Naive thymus-derived CD8-positive, alpha-beta T cell (primary cell): ENCODE data around the gene ATG101. TPM values are rescaled to one million over a fixed set of nuclear protein-coding genes. Genes with fewer than 3 reads are reported as not detected.

Experiments used
- ATAC-seq, 2 donors: fragments of 150-1000 bp; cut with Tn5 transposase in 1 of 2; sonication (Bioruptor Pico), chemical (Tn5 transposase) in 1 of 2; 1 replicate in 1 of 2; 2 replicates in 1 of 2; pipeline ENCODE4 v1.10.0; 2021; ENCODE audit warnings: mild to moderate bottlenecking in 2 of 2, moderate library complexity in 2 of 2
- POLR2A ChIA-PET: fragments of 350-600 bp; sonication (Branson Sonifier 250); formaldehyde crosslinking; loops from one replicate; lab custom pipeline; 2021; ENCODE audit warnings: antibody characterized with exemption; lab: Charles Lee
- DNase-seq, 10 donors: peaks; one replicate each; pipeline versions ENCODE4 v3.0.0 to v3.0.0-alpha.2; 2020 to 2022
- H3K27ac Mint-ChIP-seq, 10 donors: one replicate each; pipeline ENCODE4 v1.8.0; 2020 to 2022; ENCODE audit warnings: mild to moderate bottlenecking in 10 of 10, mixed read lengths in 10 of 10, moderate library complexity in 4 of 10, inconsistent platforms in 1 of 10
- H3K27me3 Mint-ChIP-seq, 5 donors: one replicate each; pipeline ENCODE4 v1.8.0; 2021 to 2022; ENCODE audit warnings: mixed read lengths in 5 of 5
- H3K36me3 Mint-ChIP-seq, 3 donors: one replicate each; pipeline ENCODE4 v1.8.0; 2020 to 2022; ENCODE audit warnings: mixed read lengths in 3 of 3, mild to moderate bottlenecking in 2 of 3, inconsistent platforms in 1 of 3
- H3K4me1 Mint-ChIP-seq, 4 donors: one replicate each; pipeline ENCODE4 v1.8.0; 2021 to 2022; ENCODE audit warnings: mixed read lengths in 4 of 4
- H3K4me3 Mint-ChIP-seq, 10 donors: one replicate each; pipeline ENCODE4 v1.8.0; 2020 to 2022; ENCODE audit warnings: mild to moderate bottlenecking in 10 of 10, mixed read lengths in 10 of 10, moderate library complexity in 6 of 10, inconsistent platforms in 1 of 10
- H3K9me3 Mint-ChIP-seq, 9 donors: one replicate each; pipeline ENCODE4 v1.8.0; 2020 to 2022; ENCODE audit warnings: mixed read lengths in 9 of 9, mild to moderate bottlenecking in 3 of 9, inconsistent platforms in 1 of 9, moderate library complexity in 1 of 9
- polyA plus RNA-seq, 3 donors: library from polyadenylated mRNA; unstranded; fragments of 300-500 nt; fragmentation: Illumina TruSeq; gene quantifications; one replicate each; pipeline ENCODE4 v1.2.3, GENCODE V29; 2021
- total RNA-seq, 8 experiments: library from RNA in 2 of 8; stranded (reverse) in 2 of 8; gene quantifications; one replicate each; pipeline ENCODE4 v1.2.3 and lab custom pipeline; 2021 to 2026

The ATG101 gene
- total and polyA plus RNA-seq, 5 experiments from 2014 or later, result 17.6 to 28.8 (median 19.4) TPM

- POLR2A ChIA-PET, result no interaction called here
- H3K27me3 Mint-ChIP-seq, result no peaks in the 10 kb centered on the region
- peak overlapping the region in 1 of 10 donors; percentile 31 for H3K27ac Mint-ChIP-seq
- H3K4me1 Mint-ChIP-seq, result peaks cover 26 to 41% (median 35%) of the 10 kb centered on the region in 4 donors
- H3K4me3 Mint-ChIP-seq, result no peak overlapping the region
- H3K9me3 Mint-ChIP-seq, result no peaks in the 10 kb centered on the region
- ATAC-seq (no peak), DNase-seq (peak in 1 of 10 donors; percentile 58)
- peaks cover 0 to 64% (median 13%) of the 10 kb centered on the region in 3 donors for H3K36me3 Mint-ChIP-seq
Measured at GRCh38 chr12:52076811-52077210, 7.0 kb downstream of the ATG101 start.

GRCh38 chr12:52078276-52078675 is 8.5 kb downstream of the ATG101 start:
- POLR2A ChIA-PET, result no interaction called here
- no peak overlapping the region for H3K4me3 Mint-ChIP-seq
- peaks cover 0 to under 1% (median 0%) of the 10 kb centered on the region in 5 donors for H3K27me3 Mint-ChIP-seq
- peaks cover 17 to 39% (median 30%) of the 10 kb centered on the region in 4 donors for H3K4me1 Mint-ChIP-seq
- no peak for DNase-seq
- peak overlapping the region in 1 of 10 donors; percentile 80 for H3K27ac Mint-ChIP-seq
- H3K9me3 Mint-ChIP-seq, result no peaks in the 10 kb centered on the region
- ATAC-seq, result no peak
- H3K36me3 Mint-ChIP-seq, result peaks cover 0 to 54% (median 13%) of the 10 kb centered on the region in 3 donors

- peaks cover 0 to 6% (median 0%) of the 10 kb centered on the region in 5 donors for H3K27me3 Mint-ChIP-seq
- ATAC-seq, result no peak
- no peaks in the 10 kb centered on the region for H3K9me3 Mint-ChIP-seq
- peaks cover 13 to 29% (median 21%) of the 10 kb centered on the region in 4 donors for H3K4me1 Mint-ChIP-seq
- peak within 1 kb of the TSS in 2 of 10 donors; percentile 32 to 80 for H3K27ac Mint-ChIP-seq
- peak within 1 kb of the TSS in 1 of 10 donors; percentile 11 for H3K4me3 Mint-ChIP-seq
- POLR2A ChIA-PET, result no interaction called here
- DNase-seq, result peak in 1 of 10 donors; percentile 53
- peaks cover 0 to 38% (median 5%) of the 10 kb centered on the region in 3 donors for H3K36me3 Mint-ChIP-seq
Measured at GRCh38 chr12:52079576-52080402, 10.0 kb downstream of the ATG101 start, which contains the start of gene SMIM41. TSS of gene SMIM41 (plus strand) at chr12:52079704. CDS start at chr12:52079780, 76 bp downstream.

- ATAC-seq, result no peak
- POLR2A ChIA-PET, result interaction anchor here (0.9 to 3.2 kb wide), 4 partner anchors 48 to 58 kb away, joined by 3 to 29 read pairs (median 4); no protein-coding TSS in a partner anchor
- Mint-ChIP-seq H3K4me1 (peaks cover 13 to 25% (median 18%) of the 10 kb centered on the region in 4 donors), H3K27ac (peak overlapping the region in 1 of 10 donors; percentile 15), H3K36me3 (peaks cover 0 to 30% (median 5%) of the 10 kb centered on the region in 3 donors), H3K27me3 (peaks cover 0 to 6% (median 0%) of the 10 kb centered on the region in 5 donors), H3K9me3 (no peaks in the 10 kb centered on the region), H3K4me3 (no peak overlapping the region)
- DNase-seq, result peak in 1 of 10 donors; percentile 59
Measured at GRCh38 chr12:52080403-52081251, 10.8 kb downstream of the ATG101 start.

GRCh38 chr12:52081263-52081733 is 11.5 kb downstream of the ATG101 start:
- H3K36me3 Mint-ChIP-seq, result peaks cover 0 to 23% (median 5%) of the 10 kb centered on the region in 3 donors
- peak overlapping the region in 2 of 10 donors; percentile 8 to 40 for H3K27ac Mint-ChIP-seq
- H3K4me3 Mint-ChIP-seq, result peak overlapping the region in 3 of 10 donors; percentile 4 to 57 (median 9)
- ATAC-seq (peak; percentile 56 to 67), DNase-seq (peak in 6 of 10 donors; percentile 17 to 67 (median 31))
- no peaks in the 10 kb centered on the region for H3K9me3 Mint-ChIP-seq
- H3K4me1 Mint-ChIP-seq, result peaks cover 13 to 25% (median 18%) of the 10 kb centered on the region in 4 donors
- H3K27me3 Mint-ChIP-seq, result peaks cover 0 to 6% (median 0%) of the 10 kb centered on the region in 5 donors
- POLR2A ChIA-PET, result interaction anchor here (0.9 to 3.2 kb wide), 6 partner anchors 49 to 61 kb away, joined by 3 to 29 read pairs (median 4); no protein-coding TSS in a partner anchor

GRCh38 chr12:52082026-52082668 is 12.4 kb downstream of the ATG101 start:
- no peak overlapping the region for H3K4me3 Mint-ChIP-seq
- peaks cover 0 to 6% (median 2%) of the 10 kb centered on the region in 5 donors for H3K27me3 Mint-ChIP-seq
- DNase-seq (peak in 1 of 10 donors; percentile 45), ATAC-seq (no peak)
- POLR2A ChIA-PET, result interaction anchor here (1.1 to 3.2 kb wide), 5 partner anchors 12 to 62 kb away, joined by 3 to 29 read pairs (median 3); partner anchors contain the start of gene ATG101
- no peaks in the 10 kb centered on the region for H3K9me3 Mint-ChIP-seq
- peaks cover 0 to 15% (median 3%) of the 10 kb centered on the region in 3 donors for H3K36me3 Mint-ChIP-seq
- peak overlapping the region in 2 of 10 donors; percentile 67 to 80 for H3K27ac Mint-ChIP-seq
- H3K4me1 Mint-ChIP-seq, result peaks cover 13 to 25% (median 18%) of the 10 kb centered on the region in 4 donors

GRCh38 chr12:52082669-52082987 is 12.8 kb downstream of the ATG101 start:
- Mint-ChIP-seq H3K9me3 (no peaks in the 10 kb centered on the region), H3K36me3 (peaks cover 0 to 10% (median 3%) of the 10 kb centered on the region in 3 donors), H3K4me1 (peaks cover 13 to 25% (median 17%) of the 10 kb centered on the region in 4 donors), H3K27ac (no peak overlapping the region), H3K4me3 (no peak overlapping the region), H3K27me3 (peaks cover 0 to 7% (median 5%) of the 10 kb centered on the region in 5 donors)
- POLR2A ChIA-PET, result interaction anchor here (1.1 to 3.2 kb wide), 5 partner anchors 13 to 63 kb away, joined by 3 to 29 read pairs (median 3); partner anchors contain the start of gene ATG101
- no peak for ATAC-seq
- DNase-seq, result peak in 1 of 10 donors; percentile 23

- peaks cover 3 to 11% (median 8%) of the 10 kb centered on the region in 5 donors for H3K27me3 Mint-ChIP-seq
- H3K9me3 Mint-ChIP-seq, result no peaks in the 10 kb centered on the region
- H3K4me3 Mint-ChIP-seq, result peak overlapping the region in 2 of 10 donors; percentile 19 to 71
- POLR2A ChIA-PET, result interaction anchor here (1.1 to 3.2 kb wide), 4 partner anchors 13 to 60 kb away, joined by 3 to 29 read pairs (median 4); partner anchors contain the start of gene ATG101
- peaks cover 0 to 5% (median 0%) of the 10 kb centered on the region in 3 donors for H3K36me3 Mint-ChIP-seq
- peak; percentile 55 to 82 (median 72) for DNase-seq
- H3K27ac Mint-ChIP-seq, result peak overlapping the region in 7 of 10 donors; percentile 10 to 81 (median 55)
- H3K4me1 Mint-ChIP-seq, result peaks cover 10 to 27% (median 15%) of the 10 kb centered on the region in 4 donors
- ATAC-seq, result peak; percentile 84 to 90
Measured at GRCh38 chr12:52082988-52083637, 13.3 kb downstream of the ATG101 start.

- POLR2A ChIA-PET, result interaction anchor here (3.2 kb wide), 1 partner anchor 58 kb away, joined by 29 read pairs; no protein-coding TSS in a partner anchor
- H3K4me3 Mint-ChIP-seq, result peak overlapping the region in 1 of 10 donors; percentile 28
Measured at GRCh38 chr12:52083638-52083996, 13.8 kb downstream of the ATG101 start.

GRCh38 chr12:52084491-52085231 is 14.9 kb downstream of the ATG101 start:
- H3K27ac Mint-ChIP-seq, result peak overlapping the region in 1 of 10 donors; percentile 38
- POLR2A ChIA-PET, result interaction anchor here (1.0 to 2.7 kb wide), 2 partner anchors 53 to 59 kb away, joined by 4 to 13 read pairs; no protein-coding TSS in a partner anchor
- no peaks in the 10 kb centered on the region for H3K36me3 Mint-ChIP-seq
- no peak for ATAC-seq
- no peaks in the 10 kb centered on the region for H3K9me3 Mint-ChIP-seq
- no peak overlapping the region for H3K4me3 Mint-ChIP-seq
- peaks cover 10 to 32% (median 15%) of the 10 kb centered on the region in 4 donors for H3K4me1 Mint-ChIP-seq
- no peak for DNase-seq
- H3K27me3 Mint-ChIP-seq, result peaks cover 4 to 27% (median 20%) of the 10 kb centered on the region in 5 donors

More at GRCh38 chr12:52083638-52083996, 13.8 kb downstream of the ATG101 start:
- H3K9me3 Mint-ChIP-seq, result no peaks in the 10 kb centered on the region
- H3K27ac Mint-ChIP-seq, result peak overlapping the region in 4 of 10 donors; percentile 10 to 81 (median 57)
- H3K36me3 Mint-ChIP-seq, result peaks cover 0 to 2% (median 0%) of the 10 kb centered on the region in 3 donors
- H3K4me1 Mint-ChIP-seq, result peaks cover 10 to 29% (median 15%) of the 10 kb centered on the region in 4 donors
- ATAC-seq (no peak), DNase-seq (no peak)
- H3K27me3 Mint-ChIP-seq, result peaks cover 3 to 16% (median 13%) of the 10 kb centered on the region in 5 donors
